ENCODE measurements around the gene TTLL5. TPM values are rescaled to one million over a fixed set of nuclear protein-coding genes. Genes with fewer than 3 reads are reported as not detected.

The TTLL5 gene
- total RNA-seq, 3 donors from 2014 or later (not counting 1 experiment from before 2014, with no cell fraction given), result 27.1 to 34.3 (median 32.5) TPM

GRCh38 chr14:75643985-75644384 lies 17.1 kb upstream of the TTLL5 start:
- intact Hi-C loops (cut with micrococcal nuclease), result no loop called here
- ATAC-seq (no peak), DNase-seq (no peak)
- no peak overlapping the region for H3K27ac ChIP-seq (ENCODE audit: low read length)
- Mint-ChIP-seq H3K4me1 (no peaks in the 10 kb centered on the region), H3K9me3 (no peaks in the 10 kb centered on the region), H3K27me3 (ENCODE audit: low read depth in 2 of 2) (no peaks in the 10 kb centered on the region), H3K4me3 (no peak overlapping the region), H3K36me3 (peaks cover 7% of the 10 kb centered on the region), H3K27ac (no peak overlapping the region)
- H3K36me3 ChIP-seq (ENCODE audit: control insufficient read depth, insufficient read depth, low read length), result peaks cover 4% of the 10 kb centered on the region
- H3K4me3 ChIP-seq (ENCODE audit: low read length), result no peak overlapping the region
- 96% methylated on average over 3 of the region's 4 CpGs for WGBS (ENCODE audit: insufficient coverage)
- no peaks in the 10 kb centered on the region for H3K27me3 ChIP-seq (ENCODE audit: control insufficient read depth, insufficient read depth, low read length)
- no peak for TF ChIP-seq CTCF (IDR thresholded peaks at IDR 0.05)
- H3K9me3 ChIP-seq (ENCODE audit: control insufficient read depth, insufficient read depth, low read length), result no peaks in the 10 kb centered on the region
- H3K4me1 ChIP-seq (ENCODE audit: control insufficient read depth, insufficient read depth, low read length), result no peaks in the 10 kb centered on the region

GRCh38 chr14:75645056-75645455 lies 16.0 kb upstream of the TTLL5 start:
- DNase-seq (no peak), ATAC-seq (no peak)
- Mint-ChIP-seq H3K27me3 (ENCODE audit: low read depth in 2 of 2) (no peaks in the 10 kb centered on the region), H3K4me3 (no peak overlapping the region), H3K9me3 (no peaks in the 10 kb centered on the region), H3K36me3 (peaks cover 15% of the 10 kb centered on the region), H3K27ac (no peak overlapping the region), H3K4me1 (no peaks in the 10 kb centered on the region)
- Histone ChIP-seq H3K9me3 (ENCODE audit: control insufficient read depth, insufficient read depth, low read length) (no peaks in the 10 kb centered on the region), H3K27ac (ENCODE audit: low read length) (no peak overlapping the region), H3K36me3 (ENCODE audit: control insufficient read depth, insufficient read depth, low read length) (peaks cover 14% of the 10 kb centered on the region), H3K27me3 (ENCODE audit: control insufficient read depth, insufficient read depth, low read length) (no peaks in the 10 kb centered on the region), H3K4me3 (ENCODE audit: low read length) (no peak overlapping the region), H3K4me1 (ENCODE audit: control insufficient read depth, insufficient read depth, low read length) (no peaks in the 10 kb centered on the region)
- intact Hi-C loops (cut with micrococcal nuclease), result no loop called here
- TF ChIP-seq CTCF (IDR thresholded peaks at IDR 0.05), result no peak

GRCh38 chr14:75646762-75647161 lies 14.3 kb upstream of the TTLL5 start:
- Mint-ChIP-seq H3K4me1 (no peaks in the 10 kb centered on the region), H3K27ac (no peak overlapping the region), H3K27me3 (ENCODE audit: low read depth in 2 of 2) (no peaks in the 10 kb centered on the region), H3K36me3 (peaks cover 29% of the 10 kb centered on the region), H3K9me3 (no peaks in the 10 kb centered on the region), H3K4me3 (no peak overlapping the region)
- H3K4me1 ChIP-seq (ENCODE audit: control insufficient read depth, insufficient read depth, low read length), result no peaks in the 10 kb centered on the region
- no peak for ATAC-seq
- TF ChIP-seq CTCF (IDR thresholded peaks at IDR 0.05), result no peak
- no peak overlapping the region for H3K4me3 ChIP-seq (ENCODE audit: low read length)
- H3K9me3 ChIP-seq (ENCODE audit: control insufficient read depth, insufficient read depth, low read length), result no peaks in the 10 kb centered on the region
- no peaks in the 10 kb centered on the region for H3K27me3 ChIP-seq (ENCODE audit: control insufficient read depth, insufficient read depth, low read length)
- intact Hi-C loops (cut with micrococcal nuclease), result no loop called here
- 96% methylated on average over 6 of the region's 6 CpGs for WGBS (ENCODE audit: insufficient coverage)
- peaks cover 30% of the 10 kb centered on the region for H3K36me3 ChIP-seq (ENCODE audit: control insufficient read depth, insufficient read depth, low read length)
- no peak overlapping the region for H3K27ac ChIP-seq (ENCODE audit: low read length)
- DNase-seq, result no peak

GRCh38 chr14:75647640-75648039 lies 13.4 kb upstream of the TTLL5 start:
- 96% methylated on average over 3 of the region's 3 CpGs for WGBS (ENCODE audit: insufficient coverage)
- no peaks in the 10 kb centered on the region for H3K27me3 Mint-ChIP-seq (ENCODE audit: low read depth in 2 of 2)
- no peak for DNase-seq

More at GRCh38 chr14:75647640-75648039, 13.4 kb upstream of the TTLL5 start:
- Mint-ChIP-seq H3K36me3 (peaks cover 29% of the 10 kb centered on the region), H3K4me1 (no peaks in the 10 kb centered on the region), H3K9me3 (no peaks in the 10 kb centered on the region), H3K27ac (no peak overlapping the region), H3K4me3 (no peak overlapping the region)
- intact Hi-C loops (cut with micrococcal nuclease), result no loop called here
- no peaks in the 10 kb centered on the region for H3K4me1 ChIP-seq (ENCODE audit: control insufficient read depth, insufficient read depth, low read length)
- no peak overlapping the region for H3K4me3 ChIP-seq (ENCODE audit: low read length)
- no peak overlapping the region for H3K27ac ChIP-seq (ENCODE audit: low read length)
- ATAC-seq, result no peak
- no peaks in the 10 kb centered on the region for H3K9me3 ChIP-seq (ENCODE audit: control insufficient read depth, insufficient read depth, low read length)
- H3K36me3 ChIP-seq (ENCODE audit: control insufficient read depth, insufficient read depth, low read length), result peaks cover 38% of the 10 kb centered on the region
- TF ChIP-seq CTCF (IDR thresholded peaks at IDR 0.05), result no peak
- H3K27me3 ChIP-seq (ENCODE audit: control insufficient read depth, insufficient read depth, low read length), result no peaks in the 10 kb centered on the region

Data from natural killer cell (primary cell).